Upper lobe of right lung (tissue), 1 donor: Measurements from ENCODE around the gene BABAM2. TPM values are rescaled to one million over a fixed set of nuclear protein-coding genes. Genes with fewer than 3 reads are reported as not detected.

ENCODE experiments used
- ATAC-seq: fragments of 200-7000 bp; cut with Tn5 transposase; one replicate; pipeline ENCODE4 v1.9.1; 2020; ENCODE audit warnings: mild to moderate bottlenecking, moderate library complexity
- DNase-seq: peaks from one replicate; pipeline ENCODE4 v3.0.0-alpha.2; 2020
- H3K27ac ChIP-seq: fragments of 200-600 bp; one replicate; pipeline ENCODE4 v1.8.0; 2022
- H3K27me3 ChIP-seq: fragments of 200-600 bp; one replicate; pipeline ENCODE4 v1.8.0; 2022; ENCODE audit warnings: mild to moderate bottlenecking
- H3K36me3 ChIP-seq: fragments of 200-600 bp; one replicate; pipeline ENCODE4 v1.8.0; 2022
- H3K4me1 ChIP-seq: fragments of 200-600 bp; one replicate; pipeline ENCODE4 v1.8.0; 2022
- H3K4me3 ChIP-seq: fragments of 200-600 bp; one replicate; pipeline ENCODE4 v1.8.0; 2022; ENCODE audit warnings: mild to moderate bottlenecking
- H3K9me3 ChIP-seq: fragments of 200-600 bp; one replicate; pipeline ENCODE4 v1.8.0; 2022
- CTCF ChIP-seq: fragments of 200-600 bp; IDR thresholded peaks from one replicate; pipeline ENCODE4 v1.8.0; 2022; ENCODE audit warnings: antibody characterized with exemption
- intact Hi-C: fragments of 100-400 bp; cut with DNase I; formaldehyde crosslinking; loops from one replicate; pipeline ENCODE4 v1.11.0; 2022
- total RNA-seq: library from RNA; stranded (reverse); fragmentation: NEBNext Ultra II Directional; extraction: Animal tissue kit (Norgen Biotek cat#: 25700); gene quantifications from one replicate; pipeline ENCODE4 v1.2.1, GENCODE V29; 2021
- donor health status: DM: no; HTN: yes; CAD: no; lungs with severe emphysema.

BABAM2 gene
- total RNA-seq, 1 donor from 2014 or later, result 36.2 TPM

GRCh38 chr2:28325173-28325566, 434.6 kb downstream of the BABAM2 start:
- no peak overlapping the region for H3K4me3 ChIP-seq
- TF ChIP-seq CTCF, result no peak
- peaks cover 20% of the 10 kb centered on the region for H3K4me1 ChIP-seq
- DNase-seq (no peak), ATAC-seq (no peak)
- H3K27me3 ChIP-seq, result no peaks in the 10 kb centered on the region
- no peaks in the 10 kb centered on the region for H3K36me3 ChIP-seq
- H3K9me3 ChIP-seq, result no peaks in the 10 kb centered on the region
- intact Hi-C loops, result no loop called here
- H3K27ac ChIP-seq, result no peak overlapping the region

- Histone ChIP-seq H3K4me1 (peaks cover 20% of the 10 kb centered on the region), H3K27me3 (no peaks in the 10 kb centered on the region), H3K36me3 (no peaks in the 10 kb centered on the region), H3K27ac (no peak overlapping the region), H3K4me3 (no peak overlapping the region), H3K9me3 (no peaks in the 10 kb centered on the region)
- ATAC-seq, result peak; percentile 19
- no peak for TF ChIP-seq CTCF
- intact Hi-C loops, result no loop called here
- DNase-seq, result no peak
These were observed 435.3 kb downstream of the BABAM2 start for GRCh38 chr2:28325567-28326468.

- Histone ChIP-seq H3K4me3 (no peak overlapping the region), H3K4me1 (peaks cover 20% of the 10 kb centered on the region), H3K9me3 (no peaks in the 10 kb centered on the region), H3K36me3 (no peaks in the 10 kb centered on the region), H3K27ac (no peak overlapping the region), H3K27me3 (no peaks in the 10 kb centered on the region)
- TF ChIP-seq CTCF, result no peak
- intact Hi-C loops, result no loop called here
- ATAC-seq, result peak; percentile 20
- no peak for DNase-seq
These were observed 435.9 kb downstream of the BABAM2 start for GRCh38 chr2:28326469-28326805.

GRCh38 chr2:28326881-28327505, 436.5 kb downstream of the BABAM2 start:
- no peak for TF ChIP-seq CTCF
- ATAC-seq, result peak; percentile 29

GRCh38 chr2:28327581-28327955, 437.0 kb downstream of the BABAM2 start:
- H3K27ac ChIP-seq, result no peak overlapping the region
- ATAC-seq, result no peak
- no peak for DNase-seq

More at GRCh38 chr2:28326881-28327505, 436.5 kb downstream of the BABAM2 start:
- Histone ChIP-seq H3K4me1 (peaks cover 20% of the 10 kb centered on the region), H3K27ac (no peak overlapping the region), H3K36me3 (no peaks in the 10 kb centered on the region), H3K9me3 (no peaks in the 10 kb centered on the region), H3K27me3 (no peaks in the 10 kb centered on the region), H3K4me3 (no peak overlapping the region)
- DNase-seq, result no peak
- intact Hi-C loops, result no loop called here

More at GRCh38 chr2:28327581-28327955, 437.0 kb downstream of the BABAM2 start:
- H3K36me3 ChIP-seq, result no peaks in the 10 kb centered on the region
- no peaks in the 10 kb centered on the region for H3K9me3 ChIP-seq
- H3K27me3 ChIP-seq, result no peaks in the 10 kb centered on the region
- peaks cover 20% of the 10 kb centered on the region for H3K4me1 ChIP-seq
- intact Hi-C loops, result no loop called here
- TF ChIP-seq CTCF, result no peak
- no peak overlapping the region for H3K4me3 ChIP-seq
